HG03342 (cell line): ENCODE measurements around the gene CFAP119.

Experiments
- ATAC-seq: cut with Tn5 transposase; IDR thresholded peaks from one replicate; pipeline ENCODE4 v1.9.1; 2021; ENCODE audit warnings: mild to moderate bottlenecking, moderate library complexity; ENCODE audit not compliant: unreplicated experiment

Gene CFAP119

DNA sequence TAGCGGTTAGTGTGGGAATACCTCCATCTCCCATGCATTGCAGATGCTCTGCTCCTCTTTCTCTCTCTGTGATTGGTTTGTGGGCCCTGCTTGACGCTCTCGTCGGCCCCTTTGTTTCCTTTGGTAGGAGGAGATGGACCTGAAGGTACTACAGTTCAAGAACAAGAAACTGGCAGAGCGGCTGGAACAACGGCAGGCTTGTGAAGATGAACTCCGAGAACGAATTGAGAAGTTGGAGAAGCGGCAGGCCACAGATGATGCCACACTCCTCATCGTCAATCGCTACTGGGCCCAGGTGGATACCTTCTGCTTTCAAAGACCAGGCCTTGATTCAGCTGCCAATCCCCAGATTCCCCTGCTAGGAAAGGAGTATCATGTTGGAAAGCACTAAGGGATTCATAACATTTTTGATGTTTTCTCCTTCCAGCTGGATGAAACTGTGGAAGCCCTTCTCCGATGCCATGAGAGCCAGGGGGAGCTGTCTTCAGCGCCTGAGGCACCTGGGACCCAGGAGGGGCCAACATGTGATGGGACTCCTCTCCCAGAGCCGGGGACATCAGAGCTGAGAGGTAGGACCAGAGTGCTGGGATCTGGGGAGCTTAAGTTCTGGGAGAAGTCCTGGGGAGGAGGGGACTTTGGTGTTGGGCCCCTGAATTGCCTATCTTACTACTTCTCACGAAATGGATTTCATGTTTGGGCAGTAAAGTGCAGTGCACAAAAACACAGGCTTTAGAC is 1.3 kb upstream of the CFAP119 start:
- ATAC-seq: no peak

DNA sequence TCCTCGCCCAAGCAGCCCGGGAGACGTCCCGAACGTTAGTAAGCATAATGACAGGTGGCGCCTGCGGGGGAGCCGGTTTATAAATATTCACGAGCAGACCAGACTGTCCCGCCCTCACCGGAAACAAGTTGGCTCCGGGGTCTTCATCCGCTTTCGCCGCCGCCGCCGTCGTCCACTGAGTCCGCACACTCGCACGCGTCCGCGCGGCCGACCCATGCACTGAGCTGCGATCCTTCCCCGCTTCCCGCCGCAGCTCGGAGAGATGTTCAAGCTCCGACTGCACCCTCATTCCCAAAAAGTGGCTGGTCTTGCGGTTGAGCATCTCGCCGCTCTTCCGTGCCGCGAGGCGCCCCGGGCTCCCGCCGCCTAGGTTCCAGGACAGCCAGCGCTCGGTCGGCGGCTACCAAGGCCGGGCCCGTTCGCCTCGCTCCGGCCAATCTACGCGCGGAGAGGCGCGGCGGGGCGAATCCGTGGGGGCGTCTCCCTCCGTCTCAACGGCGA is 385 bp downstream of the CFAP119 start:
- ATAC-seq: peak; percentile 26

DNA sequence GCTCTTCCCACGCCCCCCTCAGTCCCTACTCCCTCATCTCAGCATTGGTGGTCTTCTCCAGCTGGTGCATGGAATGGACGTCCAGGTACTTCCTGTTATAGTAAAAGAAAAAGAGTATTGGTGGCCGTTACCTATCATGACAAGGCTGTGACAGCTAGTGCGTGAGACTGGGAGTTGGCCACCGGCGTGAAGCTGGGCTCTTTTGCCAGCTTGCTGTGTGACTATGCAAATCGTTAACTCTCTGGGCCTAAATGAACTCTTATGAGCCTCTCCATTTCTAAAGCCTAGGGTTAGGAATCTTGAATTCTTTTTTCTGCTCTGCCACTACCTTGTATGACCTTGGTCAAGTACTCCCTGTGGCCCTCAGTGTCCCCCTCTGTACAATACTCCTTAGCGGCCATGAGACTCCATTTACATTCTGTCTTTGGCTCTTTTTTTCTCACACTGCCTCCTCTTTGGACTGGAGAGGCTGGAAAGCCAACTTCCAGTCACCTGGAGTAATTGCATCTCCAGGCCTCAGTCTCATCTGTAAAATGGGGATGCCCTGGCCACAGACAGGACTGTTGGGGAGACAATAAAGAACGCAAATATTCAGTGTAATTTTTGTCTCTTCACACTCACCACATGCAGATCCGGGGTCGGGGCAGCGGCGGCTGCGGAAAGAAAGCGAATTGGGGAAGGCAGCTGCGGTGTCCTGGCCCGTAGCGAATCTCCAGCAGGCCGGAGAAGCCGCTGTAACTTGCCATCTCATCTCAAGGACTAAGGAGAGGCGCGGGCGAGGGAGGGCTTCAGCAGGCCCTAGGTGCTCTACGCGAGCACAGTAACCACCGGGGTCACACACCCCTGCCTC is 1.1 kb downstream of the CFAP119 start:
- no peak for ATAC-seq

DNA sequence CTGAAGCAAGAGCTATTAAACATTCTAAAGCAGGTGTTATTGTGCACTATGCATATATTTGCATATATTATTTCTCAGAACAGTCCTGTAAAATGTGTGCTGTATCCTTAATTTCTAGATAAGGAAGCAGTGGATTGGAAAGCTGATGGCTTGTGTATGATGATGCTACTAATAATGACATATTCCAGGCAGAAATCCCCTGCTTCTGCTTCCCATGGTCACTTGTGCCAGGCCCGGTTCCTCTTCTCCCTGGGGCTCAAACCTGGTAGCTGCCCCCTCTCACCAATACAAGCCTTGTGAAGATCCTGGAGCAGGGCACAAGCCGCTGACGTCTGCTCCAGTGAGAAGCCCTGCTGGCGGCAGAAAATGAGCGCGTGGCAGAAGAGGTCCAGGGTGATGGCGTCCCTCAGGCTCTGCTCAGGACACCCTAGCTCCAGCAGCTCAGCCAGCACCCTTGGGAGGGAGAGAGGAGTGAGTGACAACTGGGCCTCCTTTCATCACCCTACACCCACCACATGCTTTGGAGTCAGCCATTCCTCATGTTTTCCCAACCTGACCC is 1.8 kb downstream of the CFAP119 start:
- no peak for ATAC-seq

DNA sequence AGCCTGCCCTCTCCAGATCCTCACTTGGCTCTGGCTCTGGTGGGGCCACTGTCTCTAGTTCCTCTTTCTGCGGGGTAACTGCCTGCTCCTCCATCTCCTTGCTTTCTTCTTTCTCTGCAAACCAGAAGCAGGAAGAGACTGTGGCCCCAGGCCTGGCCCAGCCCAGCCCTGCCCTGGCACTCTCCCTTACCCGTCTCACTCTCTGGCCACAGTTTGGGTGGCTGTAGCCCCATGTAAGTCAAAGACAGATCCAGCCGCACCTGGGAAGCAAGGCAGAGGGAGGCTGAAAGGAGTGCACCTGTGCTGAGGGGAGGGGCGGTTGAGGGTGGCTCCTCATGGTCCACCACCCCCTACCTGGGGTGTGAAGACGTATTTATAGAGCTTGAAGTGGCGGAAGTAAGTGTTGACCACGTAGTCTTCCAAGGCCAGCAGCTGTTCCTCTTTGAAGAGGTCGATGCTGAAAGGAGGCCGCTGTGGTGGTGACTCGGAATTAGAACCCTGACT is 2.8 kb downstream of the CFAP119 start:
- ATAC-seq: no peak

DNA sequence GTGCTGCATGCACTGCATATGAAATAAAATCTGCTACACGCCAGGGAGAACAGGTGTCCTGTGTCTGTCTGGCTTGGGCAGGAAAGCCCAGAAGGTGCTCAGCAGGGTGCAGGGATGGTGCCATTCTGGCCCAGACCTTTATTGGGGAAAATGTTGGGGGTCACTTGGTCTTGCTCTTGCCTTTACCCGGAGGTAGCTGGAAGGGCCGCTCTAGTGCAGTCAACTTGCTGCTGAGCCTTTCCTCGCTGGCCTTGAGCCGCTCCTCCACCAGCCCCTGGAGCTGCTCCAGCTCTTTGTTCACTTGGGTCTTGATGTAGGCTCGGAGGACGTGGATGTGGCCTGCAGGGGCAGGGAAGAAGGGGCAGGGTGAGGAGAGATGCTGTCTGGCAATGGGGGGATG is 4.5 kb downstream of the CFAP119 start:
- no peak for ATAC-seq

DNA sequence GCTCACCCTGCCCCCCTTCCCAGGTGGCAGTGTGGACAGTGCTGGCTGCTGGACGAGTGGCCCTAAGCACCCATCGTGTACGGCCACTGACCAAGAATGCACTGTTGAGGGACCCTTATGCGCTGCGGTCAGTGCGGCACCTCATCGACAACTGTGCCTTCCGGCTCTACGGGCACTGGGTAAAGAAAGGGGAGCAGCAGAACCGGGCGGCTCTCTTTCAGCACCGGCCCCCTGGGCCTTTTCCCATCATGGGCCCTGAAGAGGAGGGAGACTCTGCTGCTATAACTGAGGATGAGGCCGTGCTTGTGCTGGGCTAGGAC is 5.1 kb downstream of the CFAP119 start:
- ATAC-seq: no peak

DNA sequence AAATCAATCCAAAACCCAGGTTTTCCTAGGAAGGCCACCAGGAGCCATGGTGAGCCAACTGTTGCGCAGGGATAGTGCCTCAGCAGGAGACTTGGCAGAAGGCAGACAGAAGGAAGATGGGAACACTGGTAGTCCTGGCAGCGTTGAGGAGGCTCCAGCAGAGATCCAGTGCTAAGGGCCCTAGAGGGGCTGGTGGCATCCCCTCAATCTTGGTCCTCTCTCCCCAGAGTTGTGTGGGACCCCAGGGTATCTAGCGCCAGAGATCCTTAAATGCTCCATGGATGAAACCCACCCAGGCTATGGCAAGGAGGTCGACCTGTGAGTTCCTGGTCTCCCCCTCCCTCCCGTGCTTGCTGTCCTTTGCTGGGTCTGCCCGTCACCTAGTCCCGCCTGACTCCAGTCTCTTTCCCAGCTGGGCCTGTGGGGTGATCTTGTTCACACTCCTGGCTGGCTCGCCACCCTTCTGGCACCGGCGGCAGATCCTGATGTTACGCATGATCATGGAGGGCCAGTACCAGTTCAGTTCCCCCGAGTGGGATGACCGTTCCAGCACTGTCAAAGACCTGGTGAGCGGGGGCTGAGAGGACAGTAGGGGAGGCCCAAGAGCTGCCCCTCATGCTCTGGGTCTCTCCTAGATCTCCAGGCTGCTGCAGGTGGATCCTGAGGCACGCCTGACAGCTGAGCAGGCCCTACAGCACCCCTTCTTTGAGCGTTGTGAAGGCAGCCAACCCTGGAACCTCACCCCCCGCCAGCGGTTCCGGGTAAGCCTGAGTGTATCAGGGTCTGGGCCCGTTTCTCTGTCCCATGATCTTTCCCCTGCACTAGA is 5.7 kb downstream of the CFAP119 start:
- no peak for ATAC-seq

DNA sequence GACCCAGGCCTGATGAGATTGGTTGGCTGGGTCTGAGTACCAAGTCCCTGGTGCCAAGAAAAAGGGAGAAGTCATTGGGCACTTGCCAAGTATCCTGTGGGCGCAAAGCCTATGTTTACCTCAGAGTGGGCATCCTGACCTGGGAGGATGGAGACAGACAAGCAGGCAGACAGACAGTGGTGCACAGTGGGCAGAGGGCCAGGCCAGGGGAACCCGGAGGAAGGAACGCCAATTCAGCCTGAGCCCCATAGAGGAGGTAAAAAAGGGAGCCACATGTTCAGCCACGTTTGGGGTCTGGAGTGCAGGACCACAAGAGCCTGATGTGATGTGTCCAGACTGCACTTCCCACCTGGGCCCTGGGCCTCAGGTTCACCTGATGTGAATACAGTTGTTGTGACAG is 8.3 kb downstream of the CFAP119 start:
- ATAC-seq: no peak

DNA sequence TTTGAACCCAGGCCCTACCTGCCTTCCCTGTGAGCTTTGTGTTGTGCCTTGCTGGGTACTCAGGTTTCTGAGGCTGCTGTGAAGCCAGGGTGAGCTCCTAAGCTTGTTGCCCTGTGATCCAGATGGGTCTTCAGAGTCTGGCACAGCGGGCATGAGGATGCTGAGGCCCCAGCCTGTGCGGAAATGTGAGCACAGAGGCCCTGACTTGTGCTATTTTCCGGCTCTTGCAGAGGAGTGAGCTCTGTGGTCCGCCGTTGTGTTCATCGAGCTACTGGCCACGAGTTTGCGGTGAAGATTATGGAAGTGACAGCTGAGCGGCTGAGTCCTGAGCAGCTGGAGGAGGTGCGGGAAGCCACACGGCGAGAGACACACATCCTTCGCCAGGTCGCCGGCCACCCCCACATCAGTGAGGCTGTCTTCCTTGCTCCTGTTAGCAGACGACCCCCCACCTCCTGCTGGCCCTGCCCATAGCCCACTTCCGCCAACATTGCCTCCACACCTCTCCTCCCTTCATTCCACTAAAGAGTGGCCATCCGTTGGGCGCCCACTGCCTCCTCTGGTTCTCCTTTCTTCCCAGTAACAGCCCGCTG is 10.9 kb downstream of the CFAP119 start:
- ATAC-seq: no peak

DNA sequence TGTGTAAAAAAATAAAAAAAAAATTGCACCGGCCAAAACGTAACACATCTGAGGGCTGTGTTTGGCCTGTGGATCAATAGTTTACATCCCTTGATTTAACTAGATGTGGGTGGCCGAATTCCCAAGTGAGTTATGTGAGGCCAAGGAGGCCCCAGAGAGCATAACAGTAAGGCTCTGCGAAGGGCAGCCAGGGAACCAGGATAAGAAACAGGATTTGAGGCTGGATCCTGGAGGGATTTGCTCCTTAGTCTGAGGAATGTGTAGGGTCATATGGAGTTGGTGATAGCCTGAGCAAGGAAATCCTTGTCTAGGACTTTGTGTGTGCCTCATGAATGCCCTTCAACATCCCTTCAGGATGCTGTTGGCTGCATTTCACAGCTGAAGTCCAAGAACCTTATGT is 11.7 kb downstream of the CFAP119 start:
- ATAC-seq: no peak

DNA sequence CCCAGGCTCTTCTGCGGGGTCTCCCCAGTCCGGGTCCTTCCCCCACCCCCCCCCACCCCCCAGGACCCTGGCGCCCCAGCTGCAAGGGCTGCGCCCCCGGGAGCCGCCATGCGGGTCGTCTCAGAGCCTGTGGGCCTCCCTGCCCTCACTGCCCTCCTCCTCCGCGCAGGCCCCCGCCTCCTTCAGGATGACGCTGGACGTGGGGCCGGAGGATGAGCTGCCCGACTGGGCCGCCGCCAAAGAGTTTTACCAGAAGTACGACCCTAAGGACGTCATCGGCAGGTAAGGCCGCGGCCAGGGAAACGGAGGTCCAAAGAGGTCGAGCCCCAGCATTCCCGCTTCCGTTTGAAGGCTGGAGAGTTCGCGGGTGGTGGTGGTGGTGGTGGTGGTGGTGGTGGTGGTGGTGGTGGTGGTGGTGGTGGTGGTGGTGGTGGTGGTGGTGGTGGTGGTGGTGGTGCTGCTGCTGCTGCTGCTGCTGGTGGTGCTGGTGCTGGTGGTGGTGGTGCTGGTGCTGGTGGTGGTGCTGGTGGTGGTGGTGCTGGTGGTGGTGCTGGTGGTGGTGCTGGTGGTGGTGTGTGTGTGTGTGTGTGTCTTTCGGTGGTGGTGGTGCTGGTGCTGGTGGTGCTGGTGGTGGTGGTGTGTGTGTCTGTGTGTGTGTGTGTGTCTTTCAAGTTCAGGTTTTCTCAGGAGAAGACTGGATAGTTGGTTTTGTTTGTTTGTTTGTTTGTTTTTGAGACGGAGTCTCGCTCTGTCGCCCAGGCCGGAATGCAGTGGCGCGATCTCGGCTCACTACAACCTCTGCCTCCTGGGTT is 13.0 kb downstream of the CFAP119 start:
- ATAC-seq: no peak

DNA sequence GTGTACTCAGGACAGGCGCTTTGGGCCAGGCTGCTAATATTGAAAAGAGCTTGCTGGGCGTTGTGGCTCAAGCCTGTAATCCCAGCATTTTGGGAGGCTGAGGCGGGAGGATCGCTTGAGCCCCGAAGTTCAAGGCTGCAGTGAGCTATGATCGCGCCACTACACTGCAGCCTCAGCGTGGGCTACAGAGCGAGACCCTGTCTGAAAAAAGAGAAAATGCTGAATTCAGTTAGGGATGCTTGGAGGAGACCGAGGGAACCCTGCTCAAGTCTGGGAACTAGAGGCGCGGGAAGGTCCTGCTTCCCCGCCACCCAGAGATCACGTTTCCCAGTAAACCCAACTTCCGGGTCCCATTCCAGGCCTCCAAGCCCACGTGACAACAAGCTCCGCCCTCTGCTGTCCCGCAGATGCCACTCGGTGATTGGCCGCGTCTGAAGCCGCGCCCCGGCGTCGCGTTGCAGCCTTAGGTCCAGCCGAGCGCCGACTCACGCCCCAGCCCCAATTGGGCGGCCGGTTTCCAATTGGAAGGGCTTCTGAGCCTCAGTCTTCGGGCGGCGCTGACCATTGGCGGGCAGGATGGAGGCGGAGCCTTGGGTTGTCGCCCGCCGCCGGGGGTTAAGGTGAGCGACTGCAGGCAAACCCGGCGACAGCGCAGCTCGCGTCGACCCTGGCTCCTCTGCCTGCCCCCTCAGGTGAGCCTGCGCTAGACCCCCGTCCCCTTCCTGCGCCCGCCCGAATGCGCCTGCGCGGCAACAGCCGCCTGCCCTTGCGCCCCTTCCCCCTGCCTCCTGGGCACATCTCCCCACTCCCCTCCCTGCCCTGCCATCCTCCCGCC is 13.8 kb downstream of the CFAP119 start, which contains the start of gene PHKG2:
TSS of gene PHKG2 (plus strand) at position 627 of the 835 bp plus-strand sequence. CDS start 396 bp downstream, outside the sequence.
- peak; percentile 95 for ATAC-seq

DNA sequence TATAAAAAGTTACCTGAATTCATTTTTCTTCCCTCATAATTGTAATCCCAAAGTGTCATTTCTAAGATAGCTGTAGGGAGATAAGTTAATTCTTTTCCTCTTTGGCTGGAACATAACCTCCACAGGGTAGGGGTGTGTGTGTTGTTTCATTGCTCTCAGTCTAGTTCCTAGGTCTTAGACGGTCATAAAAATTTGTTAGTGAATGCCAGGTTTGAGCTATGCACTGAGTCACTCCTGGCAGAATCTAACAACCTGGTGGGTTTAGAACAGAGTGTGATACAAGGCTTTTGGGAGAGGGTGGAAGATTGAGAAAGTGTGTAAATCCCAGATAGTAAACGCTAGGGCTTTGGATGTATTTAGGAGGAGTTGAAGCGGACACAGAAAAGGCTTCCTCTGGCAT is 14.5 kb downstream of the CFAP119 start:
- ATAC-seq: no peak

DNA sequence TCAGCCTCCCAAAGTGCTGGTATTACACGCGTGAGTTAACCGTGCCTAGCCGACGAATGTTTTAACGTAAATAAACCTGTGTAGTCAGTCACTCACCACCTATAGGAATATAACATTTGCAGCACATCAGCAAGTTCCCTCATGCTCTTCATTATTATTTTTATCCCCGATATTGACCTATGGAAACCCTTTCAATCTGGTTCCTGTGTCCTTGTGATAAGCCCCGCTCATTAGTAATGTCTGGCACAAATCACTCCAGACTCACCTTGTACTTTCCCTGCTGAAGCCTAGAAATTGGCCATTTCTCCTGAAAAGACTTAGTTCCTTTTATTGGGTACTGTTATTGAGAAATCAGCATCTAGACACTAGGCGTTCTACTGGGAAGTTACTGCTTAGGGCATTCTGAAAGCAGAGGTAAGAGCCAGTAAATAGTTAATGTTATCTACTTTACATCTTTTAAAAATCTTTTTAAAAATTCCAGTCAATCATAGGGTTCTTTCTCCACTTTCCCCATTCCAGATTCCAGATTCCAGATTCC is 15.2 kb downstream of the CFAP119 start:
- ATAC-seq: no peak

DNA sequence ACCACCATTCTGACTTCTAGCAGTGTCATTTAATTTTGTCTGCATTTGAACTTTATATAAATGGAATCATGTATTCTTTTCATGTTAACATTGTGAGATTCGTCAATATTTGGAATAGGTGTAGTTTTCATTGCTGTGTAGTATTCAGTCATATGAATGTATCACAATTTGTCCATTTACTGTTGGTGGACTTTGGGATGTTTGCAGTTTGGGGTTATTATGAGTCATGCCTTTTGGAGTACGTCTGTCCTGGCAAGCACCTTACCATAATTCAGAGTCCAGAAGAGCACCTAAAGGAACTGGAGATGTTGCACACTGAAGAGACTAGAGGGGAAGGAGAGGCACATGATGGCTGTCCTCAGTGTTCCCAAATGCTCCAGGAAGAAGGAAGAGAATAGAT is 16.8 kb downstream of the CFAP119 start:
- ATAC-seq: no peak

DNA sequence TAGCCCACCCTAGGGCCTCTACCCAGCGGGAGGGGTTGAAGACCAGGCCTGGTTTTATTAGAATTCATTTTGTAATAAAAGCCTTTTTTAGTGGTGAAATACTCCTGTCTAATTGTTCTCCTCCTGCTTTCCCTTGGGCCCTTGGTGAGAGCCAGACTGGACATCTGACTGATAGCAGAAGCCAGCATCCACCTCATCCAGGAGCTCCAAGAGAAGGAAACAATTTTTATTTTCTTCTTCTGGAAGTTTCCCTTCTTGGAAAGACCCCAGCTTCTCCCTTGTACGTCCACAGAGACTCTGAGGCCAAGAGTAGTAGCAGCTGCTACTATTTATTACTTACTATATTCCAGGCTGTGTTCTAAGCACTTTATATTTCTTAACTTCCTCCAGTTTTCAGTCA is 17.7 kb downstream of the CFAP119 start:
- no peak for ATAC-seq

DNA sequence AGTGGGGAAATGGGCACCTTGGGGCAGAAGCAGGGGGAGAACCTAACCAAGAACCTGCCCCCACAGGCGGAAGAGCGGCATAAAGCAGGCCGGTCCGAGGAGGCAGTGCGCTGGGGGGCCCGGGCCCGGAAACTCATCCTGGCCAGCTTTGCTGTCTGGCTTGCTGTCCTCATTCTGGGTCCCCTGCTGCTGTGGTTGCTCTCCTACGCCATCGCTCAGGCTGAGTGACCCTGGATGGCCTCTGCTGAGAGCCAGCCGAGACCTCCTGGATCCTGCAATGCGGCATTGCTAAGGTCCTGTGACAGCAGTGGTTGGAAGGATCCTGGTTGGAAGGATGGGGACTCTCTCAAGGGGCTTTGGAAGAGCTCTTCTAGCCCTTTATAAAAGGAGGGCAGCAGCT is 18.1 kb downstream of the CFAP119 start:
- ATAC-seq: no peak
